ENCODE data around the gene SMCHD1.

The SMCHD1 gene

DNA sequence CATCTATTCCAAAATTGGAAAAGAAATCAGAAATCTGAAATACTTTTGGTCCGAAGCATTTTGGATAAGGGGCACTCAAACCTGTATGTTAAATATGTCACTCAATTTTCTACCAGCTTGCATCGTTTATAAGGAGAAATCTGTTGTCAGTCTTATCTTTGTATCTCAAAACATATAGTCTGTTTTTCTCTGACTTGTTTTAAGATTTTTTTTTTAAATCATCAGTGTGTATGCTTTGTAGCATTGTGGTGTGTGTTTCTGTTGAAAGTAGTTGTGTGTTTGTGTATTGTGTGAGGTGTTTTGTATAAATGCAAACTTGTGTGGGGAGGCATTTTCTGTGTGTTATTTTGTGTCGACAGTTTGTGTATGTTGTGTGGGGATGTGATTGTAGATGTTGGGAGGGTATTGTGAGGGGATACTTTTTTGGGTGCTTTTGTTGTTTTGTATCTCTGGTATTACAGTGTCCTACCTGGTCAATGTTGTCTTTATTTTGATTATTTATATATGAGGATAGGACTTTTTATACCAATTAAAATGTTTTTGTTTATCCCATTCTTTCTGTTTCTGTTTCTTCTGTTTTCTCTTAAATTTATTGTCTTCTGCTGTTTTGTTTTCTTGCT is 30.9 kb downstream of the SMCHD1 start:
- H3K36me3 ChIP-seq (ENCODE audit: control insufficient read depth in 4 of 4, insufficient read depth in 4 of 4, low read length in 3 of 4) = peaks cover 25 to 73% (median 58%) of the 10 kb centered on the region in 4 experiments
- H3K27me3 ChIP-seq (replicated peaks in 2 of 5; ENCODE audit: control insufficient read depth in 4 of 5, insufficient read depth in 5 of 5, low read length in 4 of 5) = no peaks in the 10 kb centered on the region
- no peak overlapping the region for H3K27ac ChIP-seq (ENCODE audit: insufficient read depth in 1 of 2, low read depth in 1 of 2, low read length in 2 of 2, poor library complexity in 1 of 2, severe bottlenecking in 2 of 2)
- no peaks in the 10 kb centered on the region for H3K4me1 ChIP-seq (ENCODE audit: control extremely low read depth in 1 of 4, control insufficient read depth in 4 of 4, insufficient read depth in 4 of 4, low read length in 3 of 4)
- POLR2A ChIA-PET = interaction anchor here (0.6 kb wide), 1 partner anchor 47 kb away, joined by 3 read pairs; no protein-coding TSS in a partner anchor
- peak; percentile 8 to 70 (median 47) for DNase-seq
- CTCF ChIA-PET = interaction anchor here (0.6 to 1.5 kb wide), 2 partner anchors 10 to 11 kb away, joined by 4 read pairs; no protein-coding TSS in a partner anchor
- WGBS (ENCODE audit: insufficient coverage) = 100% methylated on average over 1 of the region's 3 CpGs
- H3K4me3 ChIP-seq (ENCODE audit: control insufficient read depth in 1 of 7, extremely low read depth in 1 of 7, insufficient read depth in 4 of 7, low read depth in 2 of 7, low read length in 6 of 7) = no peak overlapping the region
- H3K9me3 ChIP-seq (ENCODE audit: control extremely low read depth in 1 of 5, control insufficient read depth in 4 of 5, insufficient read depth in 2 of 5, low read depth in 1 of 5, low read length in 4 of 5) = peaks cover 0 to 21% (median 9%) of the 10 kb centered on the region in 5 experiments

- DNase-seq = no peak
- no peak overlapping the region for H3K4me3 ChIP-seq (ENCODE audit: control insufficient read depth in 1 of 7, extremely low read depth in 1 of 7, insufficient read depth in 4 of 7, low read depth in 2 of 7, low read length in 6 of 7)
- no peaks in the 10 kb centered on the region for H3K4me1 ChIP-seq (ENCODE audit: control extremely low read depth in 1 of 4, control insufficient read depth in 4 of 4, insufficient read depth in 4 of 4, low read length in 3 of 4)
- POLR2A ChIA-PET = no interaction called here
- H3K27me3 ChIP-seq (replicated peaks in 2 of 5; ENCODE audit: control insufficient read depth in 4 of 5, insufficient read depth in 5 of 5, low read length in 4 of 5) = no peaks in the 10 kb centered on the region
- peaks cover 0 to 21% (median 9%) of the 10 kb centered on the region in 5 experiments for H3K9me3 ChIP-seq (ENCODE audit: control extremely low read depth in 1 of 5, control insufficient read depth in 4 of 5, insufficient read depth in 2 of 5, low read depth in 1 of 5, low read length in 4 of 5)
- CTCF ChIA-PET = interaction anchor here (0.8 to 2.1 kb wide), 4 partner anchors 11 to 31 kb away, joined by 3 to 6 read pairs (median 5); partner anchors contain the start of gene SMCHD1
- WGBS (ENCODE audit: insufficient coverage) = 90% methylated on average over 2 of the region's 3 CpGs
- H3K36me3 ChIP-seq (ENCODE audit: control insufficient read depth in 4 of 4, insufficient read depth in 4 of 4, low read length in 3 of 4) = peaks cover 31 to 77% (median 65%) of the 10 kb centered on the region in 4 experiments
- H3K27ac ChIP-seq (ENCODE audit: insufficient read depth in 1 of 2, low read depth in 1 of 2, low read length in 2 of 2, poor library complexity in 1 of 2, severe bottlenecking in 2 of 2) = no peak overlapping the region
Measured at GRCh38 chr18:2687390-2688001, 32.0 kb downstream of the SMCHD1 start.

DNA sequence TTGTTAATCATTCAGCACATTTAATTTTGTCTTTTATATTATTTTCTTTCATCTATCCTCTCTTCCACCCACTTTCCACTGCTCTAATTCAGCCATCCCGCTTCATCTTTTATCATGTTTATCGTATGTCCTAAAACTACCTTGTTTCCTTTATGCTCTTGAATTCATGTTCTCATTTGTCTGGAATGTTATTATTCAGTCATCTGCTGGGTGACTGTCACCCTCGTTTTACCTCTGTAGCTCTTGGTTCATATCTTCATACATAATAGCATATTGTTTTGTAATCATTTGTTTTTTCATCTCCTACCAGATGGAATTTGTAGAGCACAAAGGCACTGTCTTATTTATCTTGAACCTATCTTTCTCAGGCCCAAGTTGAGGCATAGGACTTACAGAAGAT is 37.0 kb downstream of the SMCHD1 start:
- ChIA-PET POLR2A (no interaction called here), CTCF (interaction anchor here (1.0 to 1.6 kb wide), 2 partner anchors 9 to 11 kb away, joined by 3 read pairs; no protein-coding TSS in a partner anchor)
- Histone ChIP-seq H3K9me3 (ENCODE audit: control extremely low read depth in 1 of 5, control insufficient read depth in 4 of 5, insufficient read depth in 2 of 5, low read depth in 1 of 5, low read length in 4 of 5) (peaks cover 0 to 3% (median 0%) of the 10 kb centered on the region in 5 experiments), H3K4me3 (ENCODE audit: control insufficient read depth in 1 of 7, extremely low read depth in 1 of 7, insufficient read depth in 4 of 7, low read depth in 2 of 7, low read length in 6 of 7) (no peak overlapping the region), H3K4me1 (ENCODE audit: control extremely low read depth in 1 of 4, control insufficient read depth in 4 of 4, insufficient read depth in 4 of 4, low read length in 3 of 4) (no peaks in the 10 kb centered on the region), H3K27me3 (replicated peaks in 2 of 5; ENCODE audit: control insufficient read depth in 4 of 5, insufficient read depth in 5 of 5, low read length in 4 of 5) (no peaks in the 10 kb centered on the region), H3K36me3 (ENCODE audit: control insufficient read depth in 4 of 4, insufficient read depth in 4 of 4, low read length in 3 of 4) (peaks cover 21 to 82% (median 68%) of the 10 kb centered on the region in 4 experiments), H3K27ac (ENCODE audit: insufficient read depth in 1 of 2, low read depth in 1 of 2, low read length in 2 of 2, poor library complexity in 1 of 2, severe bottlenecking in 2 of 2) (no peak overlapping the region)
- WGBS (ENCODE audit: insufficient coverage) = no CpG with 5 or more reads among the region's 3 CpGs
- no peak for DNase-seq

GRCh38 chr18:2697184-2697583 is 41.7 kb downstream of the SMCHD1 start:
- Histone ChIP-seq H3K4me3 (ENCODE audit: control insufficient read depth in 1 of 7, extremely low read depth in 1 of 7, insufficient read depth in 4 of 7, low read depth in 2 of 7, low read length in 6 of 7) (no peak overlapping the region), H3K27ac (ENCODE audit: insufficient read depth in 1 of 2, low read depth in 1 of 2, low read length in 2 of 2, poor library complexity in 1 of 2, severe bottlenecking in 2 of 2) (no peak overlapping the region), H3K4me1 (ENCODE audit: control extremely low read depth in 1 of 4, control insufficient read depth in 4 of 4, insufficient read depth in 4 of 4, low read length in 3 of 4) (no peaks in the 10 kb centered on the region), H3K36me3 (ENCODE audit: control insufficient read depth in 4 of 4, insufficient read depth in 4 of 4, low read length in 3 of 4) (peaks cover 25 to 77% (median 52%) of the 10 kb centered on the region in 4 experiments), H3K9me3 (ENCODE audit: control extremely low read depth in 1 of 5, control insufficient read depth in 4 of 5, insufficient read depth in 2 of 5, low read depth in 1 of 5, low read length in 4 of 5) (no peaks in the 10 kb centered on the region), H3K27me3 (replicated peaks in 2 of 5; ENCODE audit: control insufficient read depth in 4 of 5, insufficient read depth in 5 of 5, low read length in 4 of 5) (no peaks in the 10 kb centered on the region)
- WGBS (ENCODE audit: insufficient coverage) = no CpG with 5 or more reads among the region's 4 CpGs
- ChIA-PET CTCF (interaction anchor here (1.0 to 1.6 kb wide), 3 partner anchors 9 to 17 kb away, joined by 3 to 7 read pairs (median 5); no protein-coding TSS in a partner anchor), POLR2A (no interaction called here)
- DNase-seq = no peak

GRCh38 chr18:2699001-2699400 is 43.5 kb downstream of the SMCHD1 start:
- ChIA-PET POLR2A (no interaction called here), CTCF (interaction anchor here (1.2 to 1.5 kb wide), 2 partner anchors 10 to 19 kb away, joined by 4 to 5 read pairs; no protein-coding TSS in a partner anchor)
- H3K9me3 ChIP-seq (ENCODE audit: control extremely low read depth in 1 of 5, control insufficient read depth in 4 of 5, insufficient read depth in 2 of 5, low read depth in 1 of 5, low read length in 4 of 5) = no peaks in the 10 kb centered on the region
- WGBS (ENCODE audit: insufficient coverage) = 100% methylated on average over 1 of the region's 3 CpGs
- no peaks in the 10 kb centered on the region for H3K27me3 ChIP-seq (replicated peaks in 2 of 5; ENCODE audit: control insufficient read depth in 4 of 5, insufficient read depth in 5 of 5, low read length in 4 of 5)
- H3K4me3 ChIP-seq (ENCODE audit: control insufficient read depth in 1 of 7, extremely low read depth in 1 of 7, insufficient read depth in 4 of 7, low read depth in 2 of 7, low read length in 6 of 7) = no peak overlapping the region
- peaks cover 24 to 83% (median 51%) of the 10 kb centered on the region in 4 experiments for H3K36me3 ChIP-seq (ENCODE audit: control insufficient read depth in 4 of 4, insufficient read depth in 4 of 4, low read length in 3 of 4)
- H3K27ac ChIP-seq (ENCODE audit: insufficient read depth in 1 of 2, low read depth in 1 of 2, low read length in 2 of 2, poor library complexity in 1 of 2, severe bottlenecking in 2 of 2) = no peak overlapping the region
- no peaks in the 10 kb centered on the region for H3K4me1 ChIP-seq (ENCODE audit: control extremely low read depth in 1 of 4, control insufficient read depth in 4 of 4, insufficient read depth in 4 of 4, low read length in 3 of 4)
- DNase-seq = no peak

DNA sequence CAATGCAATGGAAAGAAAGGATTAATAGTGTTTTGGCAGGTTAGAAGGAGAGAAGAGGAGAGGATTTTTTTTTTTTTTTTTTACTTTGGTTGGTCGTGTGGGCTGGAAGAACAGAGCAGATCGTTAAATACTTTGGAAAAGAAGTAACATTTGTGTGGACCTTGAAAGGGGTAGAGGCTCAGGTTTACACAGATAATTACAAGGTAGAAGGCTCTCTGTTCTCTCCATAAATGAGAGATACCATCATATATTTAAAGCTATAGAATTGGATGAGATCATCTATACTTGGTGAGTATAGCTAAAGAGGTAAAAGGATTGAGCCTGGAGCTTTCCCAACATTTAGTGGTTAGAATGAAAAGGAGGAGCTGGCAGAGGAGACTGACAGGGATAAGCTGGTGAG is 49.0 kb downstream of the SMCHD1 start:
- CTCF ChIA-PET = interaction anchor here (1.4 kb wide), 1 partner anchor 11 kb away, joined by 4 read pairs; no protein-coding TSS in a partner anchor
- no peak for DNase-seq
- Histone ChIP-seq H3K9me3 (ENCODE audit: control extremely low read depth in 1 of 5, control insufficient read depth in 4 of 5, insufficient read depth in 2 of 5, low read depth in 1 of 5, low read length in 4 of 5) (no peaks in the 10 kb centered on the region), H3K4me1 (ENCODE audit: control extremely low read depth in 1 of 4, control insufficient read depth in 4 of 4, insufficient read depth in 4 of 4, low read length in 3 of 4) (no peaks in the 10 kb centered on the region), H3K36me3 (ENCODE audit: control insufficient read depth in 4 of 4, insufficient read depth in 4 of 4, low read length in 3 of 4) (peaks cover 20 to 82% (median 52%) of the 10 kb centered on the region in 4 experiments), H3K4me3 (ENCODE audit: control insufficient read depth in 1 of 7, extremely low read depth in 1 of 7, insufficient read depth in 4 of 7, low read depth in 2 of 7, low read length in 6 of 7) (no peak overlapping the region), H3K27ac (ENCODE audit: insufficient read depth in 1 of 2, low read depth in 1 of 2, low read length in 2 of 2, poor library complexity in 1 of 2, severe bottlenecking in 2 of 2) (no peak overlapping the region), H3K27me3 (replicated peaks in 2 of 5; ENCODE audit: control insufficient read depth in 4 of 5, insufficient read depth in 5 of 5, low read length in 4 of 5) (no peaks in the 10 kb centered on the region)
- no CpG with 5 or more reads among the region's 2 CpGs for WGBS (ENCODE audit: insufficient coverage)
- POLR2A ChIA-PET = no interaction called here

GRCh38 chr18:2706903-2707302 is 51.4 kb downstream of the SMCHD1 start:
- Histone ChIP-seq H3K9me3 (ENCODE audit: control extremely low read depth in 1 of 5, control insufficient read depth in 4 of 5, insufficient read depth in 2 of 5, low read depth in 1 of 5, low read length in 4 of 5) (no peaks in the 10 kb centered on the region), H3K36me3 (ENCODE audit: control insufficient read depth in 4 of 4, insufficient read depth in 4 of 4, low read length in 3 of 4) (peaks cover 19 to 84% (median 47%) of the 10 kb centered on the region in 4 experiments), H3K27ac (ENCODE audit: insufficient read depth in 1 of 2, low read depth in 1 of 2, low read length in 2 of 2, poor library complexity in 1 of 2, severe bottlenecking in 2 of 2) (no peak overlapping the region), H3K27me3 (replicated peaks in 2 of 5; ENCODE audit: control insufficient read depth in 4 of 5, insufficient read depth in 5 of 5, low read length in 4 of 5) (no peaks in the 10 kb centered on the region), H3K4me3 (ENCODE audit: control insufficient read depth in 1 of 7, extremely low read depth in 1 of 7, insufficient read depth in 4 of 7, low read depth in 2 of 7, low read length in 6 of 7) (no peak overlapping the region), H3K4me1 (ENCODE audit: control extremely low read depth in 1 of 4, control insufficient read depth in 4 of 4, insufficient read depth in 4 of 4, low read length in 3 of 4) (no peaks in the 10 kb centered on the region)
- POLR2A ChIA-PET = no interaction called here
- CTCF ChIA-PET = interaction anchor here (1.0 to 2.5 kb wide), 2 partner anchors 10 to 25 kb away, joined by 3 to 7 read pairs; no protein-coding TSS in a partner anchor
- DNase-seq = no peak
- WGBS (ENCODE audit: insufficient coverage) = 92% methylated on average over 4 of the region's 6 CpGs
